HCT116 (cell line): Measurements from ENCODE around the gene CEP19. TPM values are rescaled to one million over a fixed set of nuclear protein-coding genes. Genes with fewer than 3 reads are reported as not detected.

Source experiments
- ATAC-seq: fragments of 200-7000 bp; cut with Tn5 transposase; 2 replicates; pipeline ENCODE4 v1.9.1; 2020; ENCODE audit warnings: mild to moderate bottlenecking, moderate library complexity
- BruUV-seq: library from RNA; stranded (reverse); fragments of 400-500 nt; replicated peaks from 2 replicates; lab custom pipeline; 2021; lab: Mats Ljungman, UMichigan
- CTCF ChIA-PET: fragments of 300-600 bp; sonication (Branson Sonifier 250); formaldehyde crosslinking; loops from one replicate; lab custom pipeline; 2021; ENCODE audit warnings: antibody characterized with exemption; lab: Charles Lee
- POLR2A ChIA-PET: fragments of 300-600, 350-600 bp; sonication (Branson Sonifier 250); formaldehyde crosslinking; loops from one replicate; lab custom pipeline; 2021; ENCODE audit warnings: antibody characterized with exemption; lab: Charles Lee
- RAD21 ChIA-PET, 2 experiments: fragments of 300-600 bp; sonication (Branson Sonifier 250); formaldehyde crosslinking; loops; one replicate each; lab custom pipeline; 2023; ENCODE audit warnings: low total read pairs in 2 of 2; ENCODE audit not compliant: uncharacterized antibody in 2 of 2, unreplicated experiment in 2 of 2, low non-redundant PET in 1 of 2; lab: Charles Lee
- DNase-seq: peaks from one replicate; pipeline ENCODE4 v3.0.0-alpha.2; 2010; ENCODE audit warnings: low read depth, low spot score
- H2AFZ ChIP-seq: fragments of 200-600 bp; shearing (Covaris generic), sonication (generic); 2 replicates; pipeline ENCODE4 v1.6.1; 2017; ENCODE audit warnings: low read depth, mixed run types, mixed read lengths, antibody characterized with exemption, low read length; ENCODE audit not compliant: poor library complexity, severe bottlenecking
- H3K27ac ChIP-seq: 2 replicates; pipeline ENCODE4 v1.5.1; 2012; ENCODE audit warnings: low read depth, low read length
- H3K27me3 ChIP-seq: fragments of 200-600 bp; sonication (generic); 2 replicates; pipeline ENCODE4 v1.6.1; 2016; ENCODE audit warnings: mixed run types, low read length, mixed read lengths; ENCODE audit not compliant: insufficient read depth
- H3K36me3 ChIP-seq, 2 experiments: fragments of 200-500 bp in 1 of 2; fragments of 200-600 bp in 1 of 2; sonication (Bioruptor generic) in 1 of 2; sonication (generic) in 1 of 2; 2 replicates each; pipeline versions ENCODE4 v1.5.1 to v1.6.1; 2014 to 2016; ENCODE audit warnings: low read length in 2 of 2, inconsistent platforms in 1 of 2, mixed read lengths in 1 of 2, mixed run types in 1 of 2; ENCODE audit not compliant: insufficient read depth in 2 of 2, control insufficient read depth in 1 of 2
- H3K4me1 ChIP-seq, 2 experiments: fragments of 200-600 bp in 1 of 2; sonication (generic) in 1 of 2; 2 replicates each; pipeline versions ENCODE4 v1.5.1 to v1.6.1; 2012 to 2017; ENCODE audit warnings: low read length in 2 of 2, inconsistent platforms in 1 of 2, mild to moderate bottlenecking in 1 of 2, mixed read lengths in 1 of 2, mixed run types in 1 of 2, moderate library complexity in 1 of 2; ENCODE audit not compliant: insufficient read depth in 2 of 2, control insufficient read depth in 1 of 2
- H3K4me2 ChIP-seq: fragments of 200-600 bp; sonication (generic); 2 replicates; pipeline ENCODE4 v1.6.1; 2017; ENCODE audit warnings: mixed run types, low read length, mixed read lengths
- H3K4me3 ChIP-seq, 2 experiments: fragments of 200-600 bp in 1 of 2; sonication (generic) in 1 of 2; replicated peaks in 1 of 2; 2 replicates each; pipeline ENCODE4 v1.5.1; 2011 to 2016; ENCODE audit warnings: low read length in 2 of 2, control low read depth in 1 of 2, low read depth in 1 of 2, mild to moderate bottlenecking in 1 of 2, mixed read lengths in 1 of 2, mixed run types in 1 of 2
- H3K79me2 ChIP-seq: fragments of 200-600 bp; sonication (generic); 2 replicates; pipeline ENCODE4 v1.6.1; 2017; ENCODE audit warnings: mild to moderate bottlenecking, mixed run types, low read length, moderate library complexity, mixed read lengths; ENCODE audit not compliant: insufficient read depth
- H3K9ac ChIP-seq: fragments of 200-600 bp; sonication (generic); 2 replicates; pipeline ENCODE4 v1.6.1; 2016; ENCODE audit warnings: low read length, mixed read lengths
- H3K9me2 ChIP-seq: fragments of 200-600 bp; sonication (generic), shearing (Covaris generic); 2 replicates; pipeline ENCODE4 v1.6.1; 2017; ENCODE audit warnings: mixed run types, mild to moderate bottlenecking, moderate library complexity; ENCODE audit not compliant: insufficient read depth
- H3K9me3 ChIP-seq, 2 experiments: fragments of 200-500 bp in 1 of 2; fragments of 200-600 bp in 1 of 2; sonication (Bioruptor generic) in 1 of 2; sonication (generic) in 1 of 2; 2 replicates each; pipeline ENCODE4 v1.6.1; 2014 to 2017; ENCODE audit warnings: low read length in 2 of 2, mixed read lengths in 2 of 2, inconsistent platforms in 1 of 2, low read depth in 1 of 2, mild to moderate bottlenecking in 1 of 2, mixed run types in 1 of 2, moderate library complexity in 1 of 2; ENCODE audit not compliant: control insufficient read depth in 1 of 2, insufficient read depth in 1 of 2
- H4K20me1 ChIP-seq: fragments of 200-600 bp; sonication (generic), shearing (Covaris generic); 2 replicates; pipeline ENCODE4 v1.6.1; 2017; ENCODE audit warnings: mixed run types, mild to moderate bottlenecking, moderate library complexity; ENCODE audit not compliant: insufficient read depth
- CBX3 ChIP-seq: IDR thresholded peaks from 2 replicates; pipeline ENCODE4 v1.6.1; 2012; ENCODE audit warnings: low read depth
- CEBPB ChIP-seq: IDR thresholded peaks from 2 replicates; pipeline ENCODE4 v1.6.1; 2012; ENCODE audit warnings: low read depth
- ELF1 ChIP-seq: IDR thresholded peaks from 2 replicates; pipeline ENCODE4 v1.6.1; 2012; ENCODE audit warnings: low read depth, borderline replicate concordance
- EZH2phosphoT487 ChIP-seq: fragments of 200-600 bp; IDR thresholded peaks from 2 replicates; pipeline ENCODE4 v1.6.1; 2018; ENCODE audit warnings: antibody characterized with exemption, borderline replicate concordance
- FOSL1 ChIP-seq: IDR thresholded peaks from 2 replicates; pipeline ENCODE4 v1.6.1; 2012; ENCODE audit warnings: low read depth
- POLR2A ChIP-seq: IDR thresholded peaks from 2 replicates; pipeline ENCODE4 v1.7.0; 2011; ENCODE audit warnings: borderline replicate concordance; ENCODE audit not compliant: insufficient read depth, insufficient read length; ENCODE audit errors: extremely low read depth
- RAD21 ChIP-seq: IDR thresholded peaks from 2 replicates; pipeline ENCODE4 v1.6.1; 2012; ENCODE audit warnings: low read depth, mild to moderate bottlenecking
- SIN3A ChIP-seq: IDR thresholded peaks from 2 replicates; pipeline ENCODE4 v1.6.1; 2012; ENCODE audit warnings: low read depth
- SP1 ChIP-seq: IDR thresholded peaks from 2 replicates; pipeline ENCODE4 v1.6.1; 2012; ENCODE audit warnings: low read depth
- SRF ChIP-seq: IDR thresholded peaks from 2 replicates; pipeline ENCODE4 v1.6.1; 2012; ENCODE audit warnings: low read depth
- TCF7L2 ChIP-seq: IDR thresholded peaks from 2 replicates; pipeline ENCODE4 v1.7.0; 2011; ENCODE audit warnings: borderline replicate concordance, inconsistent platforms; ENCODE audit not compliant: insufficient read depth, insufficient read length; ENCODE audit errors: extremely low read depth
- YY1 ChIP-seq: IDR thresholded peaks from 2 replicates; pipeline ENCODE4 v1.6.1; 2011; ENCODE audit warnings: low read length, low read depth, moderate library complexity, mild to moderate bottlenecking; ENCODE audit not compliant: insufficient replicate concordance; ENCODE audit errors: extremely low read depth
- ZFX ChIP-seq: fragments of 450-650 bp; IDR thresholded peaks from 2 replicates; pipeline ENCODE4 v1.6.1; 2017
- ZNF274 ChIP-seq: fragments of 200-500 bp; sonication (Bioruptor generic); IDR thresholded peaks from 2 replicates; pipeline ENCODE4 v1.6.1; 2014; ENCODE audit warnings: mild to moderate bottlenecking, low read depth, low read length, inconsistent platforms
- intact Hi-C: fragments of 100-400 bp; cut with micrococcal nuclease; formaldehyde crosslinking; loops from 2 replicates; pipeline ENCODE4 v1.10.0; 2022
- total RNA-seq: library from RNA; stranded (reverse); gene quantifications from one replicate; pipeline ENCODE4 v1.2.1, GENCODE V29; 2021; ENCODE audit not compliant: unreplicated experiment
- TF ChIP-seq, protein P1 (sequence below): IDR thresholded peaks from 2 replicates; pipeline ENCODE4 v1.6.1; 2011; ENCODE audit warnings: mild to moderate bottlenecking, low read length, moderate library complexity; ENCODE audit not compliant: insufficient replicate concordance; ENCODE audit errors: extremely low read depth
- TF ChIP-seq, protein P2 (sequence below): IDR thresholded peaks from 2 replicates; pipeline ENCODE4 v1.6.1; 2012
- TF ChIP-seq, protein P3 (sequence below), 3 experiments: fragments of 200-600 bp in 1 of 3; sonication (generic) in 1 of 3; IDR thresholded peaks in 2 of 3; conservative IDR thresholded peaks in 1 of 3; 2 replicates each; pipeline ENCODE4 v1.5.1; 2012 to 2017; ENCODE audit warnings: low read depth in 2 of 3, low read length in 2 of 3, antibody characterized with exemption in 1 of 3, borderline replicate concordance in 1 of 3, control low read depth in 1 of 3, mild to moderate bottlenecking in 1 of 3, mixed read lengths in 1 of 3, mixed run types in 1 of 3, moderate library complexity in 1 of 3; ENCODE audit not compliant: insufficient read depth in 1 of 3

Gene CEP19
- total RNA-seq, 1 experiment from 2014 or later = 2.7 TPM

DNA sequence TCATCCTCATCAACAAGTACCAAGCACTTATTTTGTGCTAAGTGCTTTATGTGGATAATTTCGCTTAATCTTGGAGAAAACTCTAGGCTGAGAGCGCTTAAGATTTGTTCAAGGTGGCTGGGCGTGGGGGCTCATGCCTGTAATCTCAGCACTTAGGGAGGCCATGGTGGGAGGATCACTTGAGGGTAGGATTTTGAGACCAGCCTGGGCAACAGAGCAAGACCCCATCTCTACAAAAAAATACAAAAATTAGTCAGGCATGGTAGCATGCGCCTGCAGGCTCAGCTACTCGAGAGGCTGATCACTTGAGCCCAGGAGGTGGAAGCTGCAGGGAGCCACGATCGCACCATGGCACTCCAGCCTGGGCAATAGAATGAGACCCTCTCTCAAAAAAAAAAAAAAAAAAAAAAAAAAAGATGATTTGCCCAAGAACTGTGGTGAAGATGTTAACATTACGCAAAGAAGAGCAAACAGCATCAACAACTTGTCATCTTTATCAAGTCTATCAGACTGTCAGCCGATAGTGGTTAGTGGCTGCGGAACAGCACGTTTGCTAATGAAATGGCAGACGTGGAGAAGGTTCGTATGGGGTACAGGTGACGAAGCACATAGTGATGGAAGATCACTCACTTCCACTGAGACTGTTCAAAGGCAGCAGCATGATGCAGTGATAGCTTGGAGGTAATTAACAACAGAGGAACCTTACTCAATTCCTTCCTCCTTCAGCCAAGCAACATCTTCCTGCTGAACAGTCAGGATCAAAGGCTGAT is 44.8 kb downstream of the CEP19 start:
- Histone ChIP-seq H3K4me2 (no peak overlapping the region), H3K79me2 (no peaks in the 10 kb centered on the region), H3K9ac (no peak overlapping the region), H3K9me2 (no peaks in the 10 kb centered on the region), H3K9me3 (no peaks in the 10 kb centered on the region), H3K27ac (no peak overlapping the region), H3K27me3 (peaks cover 5% of the 10 kb centered on the region; the same call in 1 of the 2 replicates), H3K4me3 (no peak overlapping the region), H2AFZ (no peak overlapping the region), H3K36me3 (no peaks in the 10 kb centered on the region), H4K20me1 (no peaks in the 10 kb centered on the region), H3K4me1 (no peaks in the 10 kb centered on the region)
- ChIA-PET POLR2A (no interaction called here), RAD21 (no interaction called here), CTCF (no interaction called here)
- ATAC-seq = no peak
- no peak for DNase-seq
- no TSS peak for BruUV-seq
- intact Hi-C loops = no loop called here
- TF ChIP-seq POLR2A (no peak), ELF1 (no peak), ZFX (no peak), CEBPB (no peak), EZH2phosphoT487 (no peak), SP1 (no peak), TCF7L2 (no peak), SIN3A (no peak), ZNF274 (no peak), RAD21 (no peak), CBX3 (no peak), YY1 (no peak), SRF (no peak), FOSL1 (no peak)
- TF ChIP-seq, protein P1, sequence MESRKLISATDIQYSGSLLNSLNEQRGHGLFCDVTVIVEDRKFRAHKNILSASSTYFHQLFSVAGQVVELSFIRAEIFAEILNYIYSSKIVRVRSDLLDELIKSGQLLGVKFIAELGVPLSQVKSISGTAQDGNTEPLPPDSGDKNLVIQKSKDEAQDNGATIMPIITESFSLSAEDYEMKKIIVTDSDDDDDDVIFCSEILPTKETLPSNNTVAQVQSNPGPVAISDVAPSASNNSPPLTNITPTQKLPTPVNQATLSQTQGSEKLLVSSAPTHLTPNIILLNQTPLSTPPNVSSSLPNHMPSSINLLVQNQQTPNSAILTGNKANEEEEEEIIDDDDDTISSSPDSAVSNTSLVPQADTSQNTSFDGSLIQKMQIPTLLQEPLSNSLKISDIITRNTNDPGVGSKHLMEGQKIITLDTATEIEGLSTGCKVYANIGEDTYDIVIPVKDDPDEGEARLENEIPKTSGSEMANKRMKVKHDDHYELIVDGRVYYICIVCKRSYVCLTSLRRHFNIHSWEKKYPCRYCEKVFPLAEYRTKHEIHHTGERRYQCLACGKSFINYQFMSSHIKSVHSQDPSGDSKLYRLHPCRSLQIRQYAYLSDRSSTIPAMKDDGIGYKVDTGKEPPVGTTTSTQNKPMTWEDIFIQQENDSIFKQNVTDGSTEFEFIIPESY = no peak
- TF ChIP-seq, protein P2, sequence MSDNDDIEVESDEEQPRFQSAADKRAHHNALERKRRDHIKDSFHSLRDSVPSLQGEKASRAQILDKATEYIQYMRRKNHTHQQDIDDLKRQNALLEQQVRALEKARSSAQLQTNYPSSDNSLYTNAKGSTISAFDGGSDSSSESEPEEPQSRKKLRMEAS = no peak
- TF ChIP-seq, protein P3, sequence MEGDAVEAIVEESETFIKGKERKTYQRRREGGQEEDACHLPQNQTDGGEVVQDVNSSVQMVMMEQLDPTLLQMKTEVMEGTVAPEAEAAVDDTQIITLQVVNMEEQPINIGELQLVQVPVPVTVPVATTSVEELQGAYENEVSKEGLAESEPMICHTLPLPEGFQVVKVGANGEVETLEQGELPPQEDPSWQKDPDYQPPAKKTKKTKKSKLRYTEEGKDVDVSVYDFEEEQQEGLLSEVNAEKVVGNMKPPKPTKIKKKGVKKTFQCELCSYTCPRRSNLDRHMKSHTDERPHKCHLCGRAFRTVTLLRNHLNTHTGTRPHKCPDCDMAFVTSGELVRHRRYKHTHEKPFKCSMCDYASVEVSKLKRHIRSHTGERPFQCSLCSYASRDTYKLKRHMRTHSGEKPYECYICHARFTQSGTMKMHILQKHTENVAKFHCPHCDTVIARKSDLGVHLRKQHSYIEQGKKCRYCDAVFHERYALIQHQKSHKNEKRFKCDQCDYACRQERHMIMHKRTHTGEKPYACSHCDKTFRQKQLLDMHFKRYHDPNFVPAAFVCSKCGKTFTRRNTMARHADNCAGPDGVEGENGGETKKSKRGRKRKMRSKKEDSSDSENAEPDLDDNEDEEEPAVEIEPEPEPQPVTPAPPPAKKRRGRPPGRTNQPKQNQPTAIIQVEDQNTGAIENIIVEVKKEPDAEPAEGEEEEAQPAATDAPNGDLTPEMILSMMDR (IDR thresholded peaks at IDR 0.05 in 2 of 3, conservative IDR thresholded peaks at IDR 0.05 in 1 of 3; ENCODE audit: borderline replicate concordance in 1 of 3, insufficient read depth in 1 of 3, low read depth in 2 of 3, low read length in 2 of 3) = no peak
